ENCODE results near the gene ZNRF1. TPM values are rescaled to one million over a fixed set of nuclear protein-coding genes. Genes with fewer than 3 reads are reported as not detected.

ZNRF1 gene
- total and polyA plus RNA-seq, 2 of the 8 experiments (the other 6 are each of a cell fraction or from before 2014, with no cell fraction given): 33.5 to 52.9 TPM

DNA sequence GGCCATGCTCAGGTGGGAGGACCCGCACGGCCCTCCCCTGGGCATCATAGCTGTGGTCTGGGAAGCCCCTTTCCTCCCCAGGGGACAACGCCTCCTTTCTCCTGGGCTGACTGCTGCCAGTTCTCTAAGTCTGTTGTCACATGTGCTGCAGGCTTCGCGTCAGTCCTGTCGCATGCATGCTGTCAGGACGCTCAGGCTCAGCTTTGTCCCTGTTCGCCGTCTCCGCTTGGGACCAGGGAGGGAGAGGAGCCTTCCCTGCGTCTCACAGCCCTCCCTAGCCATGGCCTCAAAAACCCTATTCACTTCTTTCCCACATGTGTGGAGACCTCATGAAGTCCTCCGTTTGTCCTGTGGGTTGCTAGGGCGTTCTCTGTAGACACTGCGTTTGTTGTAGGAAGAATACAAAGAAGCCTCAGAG is 96.4 kb downstream of the ZNRF1 start (continued):
- TF ChIP-seq HDAC2 (IDR thresholded peaks at IDR 0.05; ENCODE audit: borderline replicate concordance in 1 of 2, low read depth in 2 of 2, low read length in 2 of 2) (no peak), EP300 (IDR thresholded peaks at IDR 0.05; ENCODE audit: borderline replicate concordance in 1 of 2, low read depth in 2 of 2, low read length in 2 of 2) (no peak), TBP (IDR thresholded peaks at IDR 0.05; ENCODE audit: low read depth, low read length) (no peak), YY1 (IDR thresholded peaks at IDR 0.05; ENCODE audit: low read depth, low read length) (no peak), RFX5 (IDR thresholded peaks at IDR 0.05; ENCODE audit: borderline replicate concordance, low read depth, low read length) (no peak), TAF1 (IDR thresholded peaks at IDR 0.05; ENCODE audit: low read depth, low read length) (no peak), EZH2 (IDR thresholded peaks at IDR 0.05; ENCODE audit: low read depth, low read length, severe bottlenecking) (no peak), POLR2AphosphoS5 (IDR thresholded peaks at IDR 0.05; ENCODE audit: low read depth, low read length) (no peak), TAF7 (optimal IDR thresholded peaks at IDR 0.05; ENCODE audit: borderline replicate concordance, low read depth, low read length) (no peak), ATF3 (IDR thresholded peaks at IDR 0.05; ENCODE audit: insufficient read depth, low read depth, low read length) (no peak), JUND (IDR thresholded peaks at IDR 0.05; ENCODE audit: low read length) (no peak), KDM1A (IDR thresholded peaks at IDR 0.05; ENCODE audit: borderline replicate concordance, low read length) (no peak), CEBPB (IDR thresholded peaks at IDR 0.05; ENCODE audit: low read depth, low read length) (no peak), ZNF274 (IDR thresholded peaks at IDR 0.05; ENCODE audit: borderline replicate concordance, extremely low read depth, low read length) (no peak)
- TF ChIP-seq, protein P1, sequence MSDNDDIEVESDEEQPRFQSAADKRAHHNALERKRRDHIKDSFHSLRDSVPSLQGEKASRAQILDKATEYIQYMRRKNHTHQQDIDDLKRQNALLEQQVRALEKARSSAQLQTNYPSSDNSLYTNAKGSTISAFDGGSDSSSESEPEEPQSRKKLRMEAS (IDR thresholded peaks at IDR 0.05): peak; percentile 54
- TF ChIP-seq, protein P2, sequence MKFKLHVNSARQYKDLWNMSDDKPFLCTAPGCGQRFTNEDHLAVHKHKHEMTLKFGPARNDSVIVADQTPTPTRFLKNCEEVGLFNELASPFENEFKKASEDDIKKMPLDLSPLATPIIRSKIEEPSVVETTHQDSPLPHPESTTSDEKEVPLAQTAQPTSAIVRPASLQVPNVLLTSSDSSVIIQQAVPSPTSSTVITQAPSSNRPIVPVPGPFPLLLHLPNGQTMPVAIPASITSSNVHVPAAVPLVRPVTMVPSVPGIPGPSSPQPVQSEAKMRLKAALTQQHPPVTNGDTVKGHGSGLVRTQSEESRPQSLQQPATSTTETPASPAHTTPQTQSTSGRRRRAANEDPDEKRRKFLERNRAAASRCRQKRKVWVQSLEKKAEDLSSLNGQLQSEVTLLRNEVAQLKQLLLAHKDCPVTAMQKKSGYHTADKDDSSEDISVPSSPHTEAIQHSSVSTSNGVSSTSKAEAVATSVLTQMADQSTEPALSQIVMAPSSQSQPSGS (IDR thresholded peaks at IDR 0.05; ENCODE audit: low read length): no peak
- TF ChIP-seq, protein P3, sequence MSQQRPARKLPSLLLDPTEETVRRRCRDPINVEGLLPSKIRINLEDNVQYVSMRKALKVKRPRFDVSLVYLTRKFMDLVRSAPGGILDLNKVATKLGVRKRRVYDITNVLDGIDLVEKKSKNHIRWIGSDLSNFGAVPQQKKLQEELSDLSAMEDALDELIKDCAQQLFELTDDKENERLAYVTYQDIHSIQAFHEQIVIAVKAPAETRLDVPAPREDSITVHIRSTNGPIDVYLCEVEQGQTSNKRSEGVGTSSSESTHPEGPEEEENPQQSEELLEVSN (IDR thresholded peaks at IDR 0.05): no peak

Data from H1 (cell line).